Anterior cingulate cortex (tissue), 58 donors: ENCODE data around the gene EPX.

Source experiments
- DNase-seq, 58 donors: peaks; one replicate each; lab custom pipeline; 2025; lab: John Stamatoyannopoulos, UW

The EPX gene

DNA sequence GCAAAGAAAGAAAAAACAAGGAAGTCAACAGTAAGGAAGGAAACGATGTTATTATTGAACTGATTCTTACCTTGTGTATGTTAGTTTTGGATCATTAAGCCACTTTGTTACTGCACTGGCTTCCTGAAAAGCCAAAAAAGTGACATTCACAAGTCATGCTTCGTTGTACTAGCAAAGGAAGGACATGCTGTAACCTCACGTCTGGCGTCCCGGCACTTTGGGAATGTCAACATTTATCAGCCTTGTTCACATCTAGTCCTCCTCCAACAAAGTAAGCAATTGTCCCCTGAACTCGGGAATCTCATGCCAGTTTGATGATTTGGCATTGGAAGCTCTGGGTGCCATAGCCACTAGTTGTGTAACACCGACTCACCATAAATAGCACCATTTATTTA, 27.3 kb downstream of the EPX start:
- no peak for DNase-seq

DNA sequence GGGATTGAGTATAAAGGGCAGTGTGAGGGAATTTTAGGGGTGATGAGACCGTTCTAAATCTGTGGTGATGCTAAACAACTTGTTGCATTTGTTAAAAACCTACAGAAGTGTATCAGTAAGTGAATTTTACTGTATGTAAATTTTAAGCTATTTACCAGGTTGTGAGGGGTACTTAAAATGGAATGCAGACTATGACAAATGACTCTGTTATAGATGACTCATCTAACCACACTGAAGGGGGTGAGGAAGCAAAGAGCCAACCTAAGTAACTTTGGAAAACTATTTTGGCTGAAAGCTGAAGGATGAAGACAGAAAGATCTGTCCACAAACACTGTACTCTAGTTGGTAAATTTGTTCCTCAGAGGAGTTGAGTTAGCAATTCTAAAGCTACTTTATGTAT, 31.8 kb downstream of the EPX start:
- no peak for DNase-seq

DNA sequence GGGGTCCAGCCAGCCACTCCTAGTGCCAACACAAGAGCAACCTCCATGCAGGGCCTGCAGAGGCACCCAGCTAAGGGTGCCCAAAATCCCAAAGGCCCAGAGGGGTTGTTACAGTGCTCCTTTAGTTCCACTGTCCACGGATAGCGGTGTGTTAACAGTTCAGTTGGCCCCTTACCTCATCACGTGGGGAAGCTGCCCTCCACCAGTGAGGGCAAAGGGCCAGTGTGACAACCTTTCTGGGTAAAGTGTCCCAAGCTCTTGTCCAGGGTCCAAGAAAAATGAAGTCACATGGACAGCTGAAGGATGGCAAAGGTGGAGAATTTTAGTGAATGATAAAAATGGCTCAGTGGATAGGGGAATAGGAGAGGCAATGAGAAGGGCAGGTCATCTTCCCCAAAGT, 35.2 kb downstream of the EPX start:
- DNase-seq, result no peak

DNA sequence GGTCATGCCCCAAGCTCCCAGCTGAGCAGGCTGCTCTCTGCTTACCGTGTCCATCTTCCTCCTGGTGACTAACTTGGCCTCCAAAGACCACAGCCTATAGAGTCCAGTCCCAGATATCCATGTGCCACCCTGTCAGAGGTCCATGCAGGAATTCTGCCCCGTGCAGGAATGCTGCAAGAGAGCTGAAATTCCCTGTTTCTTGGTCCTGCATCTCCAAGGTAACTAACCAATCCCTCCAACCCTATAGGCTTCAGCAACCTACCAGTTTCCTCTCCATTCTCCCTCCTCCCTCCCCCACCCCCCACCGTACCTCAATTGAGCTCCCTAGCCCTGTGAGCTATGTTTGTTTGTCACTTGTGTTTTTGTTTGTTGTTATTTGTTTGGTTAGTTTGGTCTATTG, 36.2 kb downstream of the EPX start:
- no peak for DNase-seq

DNA sequence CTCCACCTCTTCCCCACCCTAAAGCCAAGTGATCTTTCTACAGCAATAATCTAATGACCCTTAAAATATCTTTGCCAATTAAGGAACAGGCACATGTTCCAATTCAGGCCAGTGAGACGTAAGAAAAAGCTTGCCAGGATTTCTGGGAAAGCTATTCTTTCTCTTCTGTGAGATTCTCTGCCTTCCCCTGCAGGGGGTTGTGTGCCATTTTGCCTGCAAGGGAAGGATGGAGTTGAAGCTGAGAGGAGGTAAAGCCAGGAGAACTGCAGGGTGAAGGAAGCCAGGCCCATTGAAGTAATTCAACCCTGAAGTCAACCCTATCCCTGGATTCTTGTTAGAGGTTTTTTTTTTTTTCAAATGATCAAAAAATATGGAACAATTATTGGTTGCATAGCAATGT, 36.9 kb downstream of the EPX start:
- DNase-seq, result no peak

DNA sequence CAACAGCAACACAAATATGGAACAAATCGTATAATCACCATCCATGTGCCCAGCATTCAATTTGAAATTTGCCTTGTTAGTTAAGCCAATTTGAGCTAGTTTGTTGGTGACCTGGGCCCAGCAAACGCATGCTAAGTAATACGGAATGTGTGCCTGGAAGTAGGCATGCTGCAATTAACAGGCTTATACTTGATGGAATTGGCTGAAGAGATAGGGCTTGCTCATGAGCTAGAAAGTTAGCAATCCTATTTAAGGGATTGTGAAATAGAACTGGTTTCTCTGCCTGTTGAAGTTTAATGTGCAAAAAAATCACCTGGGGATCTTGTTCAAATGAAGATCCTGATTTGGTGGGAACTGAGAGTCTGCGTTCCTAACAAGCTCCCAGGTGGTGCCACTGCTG, 37.4 kb downstream of the EPX start:
- no peak for DNase-seq

DNA sequence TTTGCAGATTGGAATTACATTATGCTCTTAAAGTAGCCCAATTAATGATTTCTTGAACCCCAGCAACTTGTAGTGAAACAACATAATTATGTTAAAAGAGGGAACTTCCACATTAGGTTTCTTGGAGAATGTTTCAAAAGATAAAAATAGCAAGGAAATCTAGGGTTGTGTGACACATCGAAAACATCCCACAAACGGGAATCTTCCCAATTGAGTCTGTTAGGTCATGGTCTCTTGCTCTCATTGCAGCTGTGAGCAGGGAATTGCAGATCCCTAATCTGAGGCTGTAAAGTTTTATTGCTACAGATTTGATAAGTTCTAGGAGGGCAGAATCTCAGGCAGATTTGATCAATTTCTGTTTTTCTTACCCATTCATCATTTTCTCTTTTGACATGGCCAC, 39.1 kb downstream of the EPX start:
- DNase-seq, result no peak

DNA sequence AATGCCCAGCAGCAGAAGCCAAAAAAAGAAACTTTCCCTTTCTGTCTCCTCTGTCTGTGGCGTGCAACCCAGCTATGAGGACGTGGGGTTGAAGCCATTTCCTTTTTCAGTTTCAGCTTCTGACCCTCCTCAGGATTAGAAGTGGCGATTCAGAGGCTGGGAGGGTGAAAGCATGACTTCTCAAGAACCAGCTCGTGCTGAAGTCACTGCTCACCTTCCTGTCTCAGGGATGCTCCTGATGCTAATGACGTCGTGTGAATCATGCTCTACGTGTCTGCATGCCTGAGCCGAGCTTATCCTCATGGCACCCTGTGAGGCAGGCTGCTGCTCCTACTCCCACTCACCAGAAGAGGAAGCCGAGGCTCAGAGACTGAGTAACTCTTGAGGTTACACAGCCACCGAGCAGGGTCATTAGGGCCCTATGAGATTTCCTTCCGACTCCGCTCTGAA, 40.2 kb downstream of the EPX start:
- peak in 5 of 58 donors; percentile 4 to 40 (median 8) for DNase-seq

DNA sequence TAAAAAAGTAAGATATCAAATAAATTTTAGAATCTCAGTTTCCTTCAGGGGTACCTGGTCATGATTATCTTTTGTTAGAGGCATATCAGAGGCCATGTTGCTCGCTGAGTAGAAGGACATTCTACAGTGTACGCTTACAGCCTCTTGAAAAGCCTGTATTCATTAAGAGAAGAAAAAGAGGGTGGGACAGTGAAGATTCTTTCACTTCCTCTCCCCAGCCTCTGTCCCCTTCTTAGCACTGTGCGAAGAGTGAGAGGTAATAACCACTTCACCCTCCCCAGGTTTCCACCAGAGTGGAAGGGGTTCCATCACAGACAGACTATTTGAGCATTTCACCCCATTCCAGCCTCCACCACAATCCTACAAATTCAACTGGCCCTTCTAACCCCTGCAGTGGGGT, 41.0 kb downstream of the EPX start:
- no peak for DNase-seq

DNA sequence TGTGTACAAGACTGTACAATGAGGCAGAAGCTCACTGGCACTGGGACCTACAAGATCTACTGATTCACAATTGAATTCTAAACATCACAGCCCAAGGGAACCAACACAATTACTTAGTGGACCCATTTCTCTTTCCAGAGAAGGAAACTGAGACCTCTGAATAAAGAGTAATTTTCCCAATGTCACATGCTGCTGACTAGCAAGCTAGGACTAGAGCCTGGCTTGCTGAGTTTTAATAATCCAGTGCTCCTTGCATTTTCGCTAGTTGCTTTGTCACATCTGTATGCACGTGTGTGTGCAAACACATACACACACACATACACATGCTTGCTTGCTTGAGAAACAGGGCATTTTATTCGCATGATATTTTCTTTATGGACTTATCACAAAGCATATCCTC, 42.0 kb downstream of the EPX start:
- no peak for DNase-seq

DNA sequence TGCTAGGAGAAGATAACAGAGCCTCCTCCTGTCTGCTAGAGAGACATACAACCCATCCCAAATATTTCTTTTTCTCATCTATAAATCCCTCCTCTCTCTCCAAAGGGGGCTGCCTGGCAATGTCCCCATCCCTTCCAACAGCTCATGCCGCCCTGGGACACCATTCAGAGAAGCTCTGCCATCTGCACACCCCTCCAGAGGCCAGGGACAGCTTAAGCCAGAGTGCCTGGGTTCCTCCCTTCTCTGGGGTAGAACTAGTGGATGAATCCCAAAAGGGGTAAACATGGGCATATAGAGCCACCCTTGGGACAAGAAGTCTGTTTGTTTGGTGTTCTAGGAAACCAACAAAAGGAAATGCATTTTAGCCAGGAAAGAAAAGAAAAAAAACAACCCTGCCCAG, 43.3 kb downstream of the EPX start:
- no peak for DNase-seq

DNA sequence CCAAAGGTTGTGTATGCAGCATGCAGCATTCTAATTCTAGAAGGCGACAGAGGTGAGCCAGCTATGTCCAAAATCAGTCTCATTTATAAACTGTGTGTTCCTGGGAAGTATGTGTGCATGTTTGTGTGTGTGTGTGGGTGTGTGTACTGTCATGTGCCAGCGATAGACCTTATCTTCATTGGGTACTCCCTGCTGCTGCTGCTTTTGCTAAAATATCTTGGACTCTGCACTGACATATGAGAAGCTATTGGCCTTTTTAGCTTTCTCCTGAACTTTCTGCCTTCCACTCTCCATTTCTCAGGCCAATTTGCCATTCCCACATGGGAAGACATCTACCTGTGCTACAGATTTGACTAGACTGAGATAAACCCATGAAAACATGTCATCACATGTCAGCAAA, 43.9 kb downstream of the EPX start:
- no peak for DNase-seq

DNA sequence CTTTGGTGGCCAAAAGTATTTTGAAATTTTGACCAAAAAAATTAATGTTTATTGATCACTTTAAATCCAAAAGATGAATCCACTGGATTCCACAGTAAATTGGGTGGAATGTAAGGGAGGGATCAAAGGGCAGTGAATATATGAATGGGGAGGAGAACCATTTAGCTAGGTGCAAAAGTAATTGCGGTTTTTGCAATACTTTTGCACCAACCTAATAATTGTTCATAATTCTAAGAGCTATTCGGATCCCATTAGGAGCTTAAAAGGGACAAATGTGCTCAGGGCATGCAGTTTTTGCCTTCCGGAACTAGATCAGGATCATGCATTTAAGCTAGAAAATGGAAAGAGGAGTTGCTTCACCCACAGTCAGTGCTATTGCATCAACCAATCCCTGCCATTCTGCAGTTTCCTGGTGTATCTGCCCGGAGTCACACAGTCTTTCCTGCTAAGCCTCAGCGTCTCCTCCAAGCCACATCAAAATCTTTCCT, 45.7 kb downstream of the EPX start, which contains the start of gene LPO:
LPO (plus strand) TSS at position 438 of the 488 bp plus-strand sequence. CDS start 4,396 bp downstream, outside the sequence.
- DNase-seq, result no peak

DNA sequence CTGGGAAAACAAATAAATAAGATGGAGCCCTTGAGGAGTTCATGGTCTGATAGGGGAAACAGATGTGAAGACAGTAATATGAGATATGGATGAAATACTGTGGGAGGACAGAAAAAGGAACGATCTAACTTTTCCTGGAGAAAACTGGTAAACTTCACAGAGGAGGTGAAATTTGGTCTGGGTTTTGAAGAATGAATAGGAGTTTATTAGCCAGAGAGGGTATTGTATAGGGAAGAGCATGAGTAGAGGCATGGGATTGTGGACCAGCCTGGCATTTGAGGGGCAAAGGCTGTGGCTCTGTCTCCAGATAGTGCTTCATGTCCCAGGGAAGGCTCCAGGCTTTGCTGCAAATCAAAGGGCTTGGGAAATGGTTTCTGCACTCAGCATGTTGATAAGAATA, 47.5 kb downstream of the EPX start:
- no peak for DNase-seq

DNA sequence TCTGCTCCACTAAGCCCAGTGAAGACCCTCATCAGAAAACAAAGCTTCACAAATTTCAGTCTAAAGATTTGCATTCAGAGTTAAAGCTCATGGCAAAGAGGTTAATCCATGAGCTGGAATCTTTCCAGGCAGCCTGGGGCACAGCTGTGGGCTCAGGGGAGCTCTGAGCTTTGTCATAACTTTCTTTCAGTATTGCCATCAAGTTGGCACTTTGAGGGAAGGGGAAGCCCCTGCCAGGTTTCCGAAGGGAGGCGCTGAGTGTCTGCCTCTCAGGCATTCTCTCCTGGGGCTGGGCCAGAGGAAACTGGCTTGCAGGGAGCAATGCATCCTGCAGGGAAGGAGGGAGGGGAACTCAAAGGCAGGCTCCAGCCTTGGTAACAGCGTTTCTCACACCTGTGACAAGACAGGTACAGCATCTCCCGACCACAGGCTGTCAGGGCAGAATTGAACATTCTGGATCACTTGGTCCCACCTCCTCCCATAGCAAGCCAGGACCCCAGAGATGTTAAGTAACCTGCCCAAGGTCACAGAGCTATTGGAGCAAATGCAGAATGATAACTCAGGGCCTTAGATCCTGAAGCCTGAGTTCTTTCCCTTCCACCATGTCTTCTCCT, 49.8 kb downstream of the EPX start:
- no peak for DNase-seq

DNA sequence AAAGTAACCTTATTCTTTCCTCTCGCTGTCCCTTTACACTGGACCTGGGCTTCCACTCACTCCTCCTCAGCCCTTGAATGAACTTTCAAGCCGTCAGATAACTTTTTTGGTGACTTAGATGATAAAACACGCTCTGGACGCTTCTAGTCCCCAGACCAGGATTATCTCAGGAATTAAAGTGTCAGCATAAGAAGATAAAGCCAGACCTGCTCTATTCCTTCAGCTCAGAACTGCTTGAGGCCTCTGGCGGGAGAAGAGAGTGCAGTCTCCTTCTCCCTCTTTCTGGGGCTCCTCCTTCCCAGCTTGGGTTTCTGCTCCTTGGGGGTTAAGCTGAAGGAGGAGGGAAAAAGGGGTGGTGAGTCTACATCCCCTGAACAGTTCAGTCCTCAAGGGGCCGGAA, 52.4 kb downstream of the EPX start:
- DNase-seq, result no peak

DNA sequence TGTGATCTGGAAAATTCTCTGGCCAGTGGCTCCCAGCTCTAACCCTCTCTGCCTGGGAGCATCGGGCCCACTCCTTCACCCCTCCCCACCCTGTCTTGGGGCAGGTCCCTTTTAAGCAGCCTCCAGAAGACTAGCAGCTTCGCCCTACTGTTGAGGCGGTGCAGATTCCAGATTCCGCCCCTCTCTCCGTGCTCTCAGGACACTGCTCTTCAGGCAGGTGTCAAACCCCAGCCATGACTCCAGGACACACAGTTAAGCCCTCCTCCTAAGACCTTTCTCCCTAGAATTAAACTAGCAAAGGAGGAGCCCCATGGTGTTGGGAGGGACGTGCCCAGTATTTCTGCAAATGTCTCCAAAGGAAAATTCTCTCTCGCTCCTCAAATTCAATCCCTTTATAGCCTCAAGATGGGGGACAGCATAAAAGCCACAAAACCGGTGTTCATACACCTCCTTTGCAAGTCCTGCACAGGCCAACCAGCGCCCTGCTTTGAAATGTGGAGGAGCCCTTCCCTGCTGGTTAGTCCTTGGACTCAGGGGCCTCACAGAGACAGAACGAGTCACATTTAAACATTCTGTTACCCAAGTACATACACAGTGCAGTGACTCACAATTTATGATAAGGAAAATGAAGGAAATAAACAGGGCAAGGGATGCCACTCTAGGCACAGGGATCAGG, 53.0 kb downstream of the EPX start:
- no peak for DNase-seq

DNA sequence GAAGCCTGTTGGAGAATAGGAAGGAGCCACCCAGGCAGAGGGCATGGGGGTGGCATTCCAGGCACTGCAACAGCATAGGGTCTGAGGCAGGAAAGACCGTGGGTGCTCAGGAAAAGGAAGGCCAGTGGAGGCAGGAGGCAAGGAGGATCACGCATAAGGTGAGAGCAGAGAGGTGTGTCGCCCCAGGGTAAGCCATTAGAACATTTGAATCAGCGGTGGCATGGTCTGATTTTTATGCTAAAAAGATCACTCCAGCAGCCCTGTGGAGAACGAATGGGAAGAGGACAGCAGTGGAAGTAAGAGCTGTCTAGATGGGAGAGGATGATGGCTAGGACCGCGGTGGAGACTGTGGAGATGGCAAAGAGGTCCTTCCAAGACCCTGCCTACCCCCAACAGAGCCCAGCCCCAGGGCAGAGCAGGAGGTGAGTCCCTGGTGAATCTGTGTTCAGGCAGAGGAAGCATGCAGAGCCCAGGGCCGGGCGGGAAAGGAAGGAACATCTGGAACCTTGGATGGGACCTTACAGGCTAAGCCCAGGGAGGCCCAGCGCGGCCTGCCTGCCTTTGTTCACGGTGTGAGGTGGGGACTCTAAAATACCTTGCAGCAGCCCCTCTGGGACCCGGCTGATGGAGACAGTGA, 53.7 kb downstream of the EPX start:
- no peak for DNase-seq

DNA sequence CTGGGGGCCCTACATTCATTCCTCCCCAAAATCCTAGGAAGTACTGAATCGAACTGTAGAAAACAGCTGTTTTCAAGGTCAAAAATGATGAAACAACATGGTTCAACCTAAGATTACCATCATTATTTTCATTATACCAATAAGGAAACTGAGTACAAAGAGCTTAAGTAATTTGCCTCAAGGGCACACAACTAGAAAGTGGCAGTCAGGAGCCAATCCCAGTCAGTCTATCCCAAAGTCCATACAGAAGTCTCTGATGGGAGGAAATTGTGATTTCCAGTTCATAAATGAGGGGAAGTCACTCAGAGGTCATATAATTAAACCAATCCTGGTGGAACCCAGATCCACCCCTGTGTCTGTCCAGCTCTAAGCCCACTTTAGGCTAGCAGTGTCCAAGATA, 54.3 kb downstream of the EPX start:
- DNase-seq, result no peak

DNA sequence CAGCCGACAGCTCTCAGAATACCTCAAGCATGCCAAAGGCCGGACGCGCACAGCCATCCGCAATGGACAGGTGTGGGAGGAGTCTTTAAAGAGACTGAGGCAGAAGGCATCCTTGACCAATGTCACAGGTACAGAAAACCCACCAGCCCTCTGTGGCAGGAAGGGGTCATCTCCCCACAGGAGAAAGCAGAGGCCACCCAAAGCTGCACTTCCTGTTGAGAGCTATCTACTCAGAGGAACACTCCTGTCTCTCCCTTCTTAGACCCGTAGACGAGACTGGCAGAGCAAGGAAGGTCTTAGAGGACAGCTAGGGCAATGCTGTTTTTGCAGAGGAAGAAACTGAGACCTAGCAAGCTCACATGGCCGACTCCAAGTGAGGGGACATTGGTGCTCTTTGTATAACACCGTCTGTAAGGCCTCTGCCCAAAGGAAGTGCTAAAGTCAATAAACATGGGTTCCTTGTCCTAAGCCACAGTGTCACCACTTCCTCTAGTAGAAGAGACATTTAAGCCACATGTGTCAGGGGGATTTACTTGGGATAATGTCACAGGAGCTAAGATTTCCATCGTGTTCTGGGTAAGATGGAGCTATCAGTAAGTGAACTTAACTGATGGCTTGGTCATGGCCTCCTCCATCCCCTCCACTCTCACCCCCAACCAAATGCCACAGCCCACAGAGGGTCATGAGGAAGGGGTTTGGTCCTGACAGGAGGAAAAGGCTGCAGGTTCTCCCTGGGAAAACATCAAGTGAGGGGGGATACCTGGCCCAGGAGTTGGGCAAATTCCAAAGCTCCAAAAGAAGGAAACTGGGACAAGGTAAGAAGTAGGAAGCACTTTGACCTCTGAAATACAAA, 55.2 kb downstream of the EPX start:
- no peak for DNase-seq

DNA sequence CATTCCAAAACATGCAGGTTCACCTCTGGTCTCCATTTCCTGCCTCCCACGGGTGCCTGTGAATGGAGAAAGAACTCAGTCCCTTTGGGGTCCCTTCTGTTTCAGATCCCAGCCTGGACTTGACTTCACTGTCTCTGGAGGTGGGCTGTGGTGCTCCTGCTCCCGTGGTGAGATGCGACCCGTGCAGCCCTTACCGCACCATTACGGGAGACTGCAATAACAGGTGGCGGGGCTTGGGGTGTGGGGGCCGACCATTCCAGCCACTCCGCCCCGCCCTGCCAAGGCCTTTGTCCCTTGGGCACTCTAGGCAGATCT, 56.4 kb downstream of the EPX start:
- DNase-seq, result no peak
